DMS53 treated with DMSO at 0.1 percent for 48 hours (cell line): ENCODE data around the gene CPXM2.

Experiments used
- DNase-seq: peaks from one replicate; lab custom pipeline; 2025; ENCODE audit not compliant: unreplicated experiment; lab: John Stamatoyannopoulos, UW

CPXM2 gene

GRCh38 chr10:123804716-123805115, 86.9 kb downstream of the CPXM2 start:
- no peak for DNase-seq

GRCh38 chr10:123800821-123801220, 90.8 kb downstream of the CPXM2 start:
- no peak for DNase-seq

GRCh38 chr10:123800289-123800688, 91.3 kb downstream of the CPXM2 start:
- no peak for DNase-seq

- no peak for DNase-seq
Measured at GRCh38 chr10:123798856-123799255, 92.8 kb downstream of the CPXM2 start.

- DNase-seq, result no peak
Measured at GRCh38 chr10:123797813-123798212, 93.8 kb downstream of the CPXM2 start.

GRCh38 chr10:123796736-123797135, 94.9 kb downstream of the CPXM2 start:
- DNase-seq, result no peak

- DNase-seq, result no peak
Measured at GRCh38 chr10:123795846-123796590, 95.6 kb downstream of the CPXM2 start.

GRCh38 chr10:123795196-123795780, 96.3 kb downstream of the CPXM2 start:
- DNase-seq, result no peak

- no peak for DNase-seq
Measured at GRCh38 chr10:123792248-123792978, 99.2 kb downstream of the CPXM2 start.

- DNase-seq, result no peak
Measured at GRCh38 chr10:123790132-123790885, 101.3 kb downstream of the CPXM2 start.

- DNase-seq, result no peak
Measured at GRCh38 chr10:123788981-123789380, 102.6 kb downstream of the CPXM2 start.

- no peak for DNase-seq
Measured at GRCh38 chr10:123787566-123787965, 104.0 kb downstream of the CPXM2 start.

- no peak for DNase-seq
Measured at GRCh38 chr10:123786896-123787295, 104.7 kb downstream of the CPXM2 start.

- DNase-seq, result no peak
Measured at GRCh38 chr10:123786306-123786705, 105.3 kb downstream of the CPXM2 start.

- DNase-seq, result no peak
Measured at GRCh38 chr10:123784646-123785045, 107.0 kb downstream of the CPXM2 start.

- no peak for DNase-seq
Measured at GRCh38 chr10:123784216-123784615, 107.4 kb downstream of the CPXM2 start.

- no peak for DNase-seq
Measured at GRCh38 chr10:123783296-123783695, 108.3 kb downstream of the CPXM2 start.

- DNase-seq, result no peak
Measured at GRCh38 chr10:123782549-123782948, 109.1 kb downstream of the CPXM2 start.

GRCh38 chr10:123781956-123782500, 109.6 kb downstream of the CPXM2 start:
- no peak for DNase-seq

GRCh38 chr10:123781324-123781900, 110.2 kb downstream of the CPXM2 start:
- DNase-seq, result no peak
